Neural progenitor cell (in vitro differentiated cells): ENCODE data around the gene RAVER2. TPM values are rescaled to one million over a fixed set of nuclear protein-coding genes. Genes with fewer than 3 reads are reported as not detected.

Source experiments
- DNase-seq: peaks from one replicate; pipeline ENCODE4 v3.0.0-alpha.2; 2016; ENCODE audit warnings: low spot score
- H2AFZ ChIP-seq: fragments of 200-600 bp; sonication (generic); replicated peaks from 2 replicates; pipeline ENCODE4 v1.6.1; 2016; ENCODE audit warnings: antibody characterized with exemption
- H3F3A ChIP-seq: fragments of 200-600 bp; sonication (generic); 2 replicates; pipeline ENCODE4 v1.6.1; 2016; ENCODE audit warnings: antibody characterized with exemption, low read depth
- H3K27ac ChIP-seq: fragments of 200-600 bp; sonication (generic); 2 replicates; pipeline ENCODE4 v1.5.1; 2016; ENCODE audit warnings: mild to moderate bottlenecking
- H3K27me3 ChIP-seq: fragments of 200-600 bp; sonication (generic); 2 replicates; pipeline ENCODE4 v1.6.1; 2016; ENCODE audit warnings: mild to moderate bottlenecking, moderate library complexity
- H3K36me3 ChIP-seq: fragments of 200-600 bp; sonication (generic); 2 replicates; pipeline ENCODE4 v1.5.1; 2016
- H3K4me1 ChIP-seq: fragments of 200-600 bp; sonication (generic); 2 replicates; pipeline ENCODE4 v1.6.1; 2016; ENCODE audit warnings: mixed run types
- H3K4me2 ChIP-seq: fragments of 200-600 bp; sonication (generic); 2 replicates; pipeline ENCODE4 v1.6.1; 2016
- H3K4me3 ChIP-seq: fragments of 200-600 bp; sonication (generic); 2 replicates; pipeline ENCODE4 v1.5.1; 2016
- H3K79me2 ChIP-seq: fragments of 200-600 bp; sonication (generic); 2 replicates; pipeline ENCODE4 v1.6.1; 2016; ENCODE audit warnings: low read depth
- H3K9ac ChIP-seq: fragments of 200-600 bp; sonication (generic); 2 replicates; pipeline ENCODE4 v1.6.1; 2016
- H3K9me3 ChIP-seq: fragments of 200-600 bp; sonication (generic); 2 replicates; pipeline ENCODE4 v1.5.1; 2016; ENCODE audit warnings: low read depth
- H4K20me1 ChIP-seq: fragments of 200-600 bp; sonication (generic); 2 replicates; pipeline ENCODE4 v1.6.1; 2016; ENCODE audit warnings: low read depth
- H3K27ac Mint-ChIP-seq: 3 replicates; pipeline ENCODE4 v1.8.0; 2021; ENCODE audit warnings: mixed read lengths
- H3K27me3 Mint-ChIP-seq: 2 replicates; pipeline ENCODE4 v1.8.0; 2022; ENCODE audit warnings: low read depth, mild to moderate bottlenecking, inconsistent platforms, moderate library complexity, mixed read lengths; ENCODE audit not compliant: insufficient read depth
- H3K36me3 Mint-ChIP-seq: 3 replicates; pipeline ENCODE4 v1.8.0; 2021; ENCODE audit warnings: mixed read lengths
- H3K4me1 Mint-ChIP-seq: 3 replicates; pipeline ENCODE4 v1.8.0; 2021; ENCODE audit warnings: mixed read lengths
- H3K4me3 Mint-ChIP-seq: 3 replicates; pipeline ENCODE4 v1.8.0; 2021; ENCODE audit warnings: mild to moderate bottlenecking, moderate library complexity, mixed read lengths
- H3K9me3 Mint-ChIP-seq: 3 replicates; pipeline ENCODE4 v1.8.0; 2020; ENCODE audit warnings: mixed read lengths
- CTCF ChIP-seq: fragments of 200-600 bp; sonication (generic); IDR thresholded peaks from 2 replicates; pipeline ENCODE4 v1.5.1; 2017; ENCODE audit warnings: antibody characterized with exemption, mild to moderate bottlenecking
- EZH2 ChIP-seq: fragments of 200-600 bp; sonication (generic); IDR thresholded peaks from 2 replicates; pipeline ENCODE4 v1.6.1; 2017; ENCODE audit warnings: antibody characterized with exemption, mild to moderate bottlenecking, moderate library complexity
- EZH2phosphoT487 ChIP-seq: fragments of 200-600 bp; sonication (generic); IDR thresholded peaks from 2 replicates; pipeline ENCODE4 v1.6.1; 2017; ENCODE audit warnings: antibody characterized with exemption
- total RNA-seq: library from RNA; depleted of rRNA; stranded (reverse); fragments of >200 nt; gene quantifications from 2 replicates; pipeline ENCODE4 v1.2.3, GENCODE V29; 2015; ENCODE audit warnings: low replicate concordance

The RAVER2 gene
- total RNA-seq, 1 donor from 2014 or later: 37.2 TPM

GRCh38 chr1:64856553-64856952, 111.7 kb downstream of the RAVER2 start:
- H3F3A ChIP-seq: no peaks in the 10 kb centered on the region
- Mint-ChIP-seq H3K9me3 (no peaks in the 10 kb centered on the region), H3K4me3 (no peak overlapping the region), H3K4me1 (peaks cover 5% of the 10 kb centered on the region), H3K27me3 (no peaks in the 10 kb centered on the region), H3K27ac (peak overlapping the region; percentile 36), H3K36me3 (peaks cover 29% of the 10 kb centered on the region)
- H2AFZ ChIP-seq: no peak overlapping the region
- no peak for DNase-seq
- no peaks in the 10 kb centered on the region for H3K27me3 ChIP-seq
- H3K4me1 ChIP-seq: no peaks in the 10 kb centered on the region
- no peak overlapping the region for H3K4me2 ChIP-seq
- no peaks in the 10 kb centered on the region for H3K9me3 ChIP-seq
- H3K79me2 ChIP-seq: no peaks in the 10 kb centered on the region
- H4K20me1 ChIP-seq: no peaks in the 10 kb centered on the region
- no peak for TF ChIP-seq CTCF
- TF ChIP-seq EZH2: no peak
- H3K36me3 ChIP-seq: no peaks in the 10 kb centered on the region
- H3K9ac ChIP-seq: no peak overlapping the region
- no peak overlapping the region for H3K27ac ChIP-seq
- no peak overlapping the region for H3K4me3 ChIP-seq

- TF ChIP-seq CTCF (no peak), EZH2phosphoT487 (no peak), EZH2 (no peak)
- Histone ChIP-seq H3K4me1 (no peaks in the 10 kb centered on the region), H3K4me2 (no peak overlapping the region), H3K9me3 (no peaks in the 10 kb centered on the region), H3F3A (peaks cover 4% of the 10 kb centered on the region), H3K4me3 (no peak overlapping the region), H3K79me2 (no peaks in the 10 kb centered on the region), H3K27ac (no peak overlapping the region), H3K36me3 (no peaks in the 10 kb centered on the region), H4K20me1 (no peaks in the 10 kb centered on the region), H2AFZ (no peak overlapping the region), H3K9ac (no peak overlapping the region), H3K27me3 (no peaks in the 10 kb centered on the region)
- no peaks in the 10 kb centered on the region for H3K27me3 Mint-ChIP-seq
- H3K36me3 Mint-ChIP-seq: peaks cover 29% of the 10 kb centered on the region
- no peak for DNase-seq
- no peaks in the 10 kb centered on the region for H3K9me3 Mint-ChIP-seq
- no peak overlapping the region for H3K27ac Mint-ChIP-seq
- no peak overlapping the region for H3K4me3 Mint-ChIP-seq
- peaks cover 9% of the 10 kb centered on the region for H3K4me1 Mint-ChIP-seq
These were observed 112.5 kb downstream of the RAVER2 start for GRCh38 chr1:64857347-64857746.

- Mint-ChIP-seq H3K4me3 (no peak overlapping the region), H3K27ac (no peak overlapping the region)
- TF ChIP-seq CTCF (peak; percentile 57), EZH2phosphoT487 (no peak)
These were observed 116.7 kb downstream of the RAVER2 start for GRCh38 chr1:64861611-64862010.

More at GRCh38 chr1:64861611-64862010, 116.7 kb downstream of the RAVER2 start:
- H3K36me3 Mint-ChIP-seq: peaks cover 21% of the 10 kb centered on the region
- Histone ChIP-seq H3K79me2 (no peaks in the 10 kb centered on the region), H3K36me3 (no peaks in the 10 kb centered on the region), H3K27me3 (no peaks in the 10 kb centered on the region), H2AFZ (no peak overlapping the region), H3K4me2 (no peak overlapping the region), H3K9ac (no peak overlapping the region), H3K27ac (no peak overlapping the region), H3K4me1 (no peaks in the 10 kb centered on the region), H4K20me1 (no peaks in the 10 kb centered on the region), H3K9me3 (no peaks in the 10 kb centered on the region), H3F3A (peaks cover 4% of the 10 kb centered on the region), H3K4me3 (no peak overlapping the region)
- DNase-seq: peak; percentile 73
- H3K9me3 Mint-ChIP-seq: no peaks in the 10 kb centered on the region
- no peaks in the 10 kb centered on the region for H3K27me3 Mint-ChIP-seq
- H3K4me1 Mint-ChIP-seq: peaks cover 9% of the 10 kb centered on the region
